Tibial nerve (tissue), 4 donors: ENCODE data around the gene SOWAHC. TPM values are rescaled to one million over a fixed set of nuclear protein-coding genes. Genes with fewer than 3 reads are reported as not detected.

Experiments used
- DNase-seq, 2 donors: peaks; one replicate each; pipeline ENCODE4 v3.0.0-alpha.2; 2019; ENCODE audit warnings: low spot score in 2 of 2
- H3K27ac ChIP-seq, 4 donors: fragments of 200-600 bp; sonication (generic) in 3 of 4; one replicate each; pipeline ENCODE4 v1.5.1; 2017 to 2019; ENCODE audit warnings: mild to moderate bottlenecking in 1 of 4
- H3K27me3 ChIP-seq, 2 donors: fragments of 200-600 bp; sonication (generic) in 1 of 2; one replicate each; pipeline versions ENCODE4 v1.5.1 to v1.6.0; 2017 to 2019
- H3K36me3 ChIP-seq, 3 donors: fragments of 200-600 bp; sonication (generic); one replicate each; pipeline ENCODE4 v1.5.1; 2018 to 2019
- H3K4me1 ChIP-seq, 4 donors: fragments of 200-600 bp; sonication (generic) in 3 of 4; one replicate each; pipeline ENCODE4 v1.5.1; 2017 to 2019
- H3K4me3 ChIP-seq, 4 donors: fragments of 200-600 bp; sonication (generic) in 3 of 4; one replicate each; pipeline ENCODE4 v1.5.1; 2017 to 2019; ENCODE audit warnings: mild to moderate bottlenecking in 1 of 4, moderate library complexity in 1 of 4
- H3K9me3 ChIP-seq, 4 donors: fragments of 200-600 bp; sonication (generic) in 3 of 4; one replicate each; pipeline ENCODE4 v1.5.1; 2017 to 2019
- EP300 ChIP-seq, 2 donors: sonication (generic); formaldehyde crosslinking; IDR thresholded peaks; one replicate each; pipeline ENCODE4 v1.6.1; 2017; ENCODE audit warnings: antibody characterized with exemption in 2 of 2, mild to moderate bottlenecking in 1 of 2
- POLR2A ChIP-seq, 2 donors: fragments of 450-650 bp; IDR thresholded peaks; one replicate each; pipeline ENCODE4 v1.6.1; 2017; ENCODE audit warnings: antibody characterized with exemption in 2 of 2, mild to moderate bottlenecking in 2 of 2, moderate library complexity in 2 of 2
- WGBS, 2 donors: methylation state at CpG; one replicate each; pipeline ENCODE4 v1.1.5; 2018; 5-methylcytosine and 5-hydroxymethylcytosine counted together
- total RNA-seq, 4 donors: library from RNA; depleted of rRNA; stranded (reverse); fragments of >200 nt; gene quantifications; one replicate each; pipeline ENCODE4 v1.1.0, GENCODE V29; 2016
- TF ChIP-seq, protein P1 (sequence below), 5 experiments: fragments of 200-600 bp in 3 of 5; fragments of 450-650 bp in 2 of 5; sonication (generic) in 3 of 5; IDR thresholded peaks; one replicate each; pipeline ENCODE4 v1.5.1; 2016 to 2019; ENCODE audit warnings: antibody characterized with exemption in 5 of 5, mild to moderate bottlenecking in 3 of 5, moderate library complexity in 2 of 5

The SOWAHC gene
- total RNA-seq, 4 donors from 2014 or later, result 24.5 to 26.9 (median 25.1) TPM

DNA sequence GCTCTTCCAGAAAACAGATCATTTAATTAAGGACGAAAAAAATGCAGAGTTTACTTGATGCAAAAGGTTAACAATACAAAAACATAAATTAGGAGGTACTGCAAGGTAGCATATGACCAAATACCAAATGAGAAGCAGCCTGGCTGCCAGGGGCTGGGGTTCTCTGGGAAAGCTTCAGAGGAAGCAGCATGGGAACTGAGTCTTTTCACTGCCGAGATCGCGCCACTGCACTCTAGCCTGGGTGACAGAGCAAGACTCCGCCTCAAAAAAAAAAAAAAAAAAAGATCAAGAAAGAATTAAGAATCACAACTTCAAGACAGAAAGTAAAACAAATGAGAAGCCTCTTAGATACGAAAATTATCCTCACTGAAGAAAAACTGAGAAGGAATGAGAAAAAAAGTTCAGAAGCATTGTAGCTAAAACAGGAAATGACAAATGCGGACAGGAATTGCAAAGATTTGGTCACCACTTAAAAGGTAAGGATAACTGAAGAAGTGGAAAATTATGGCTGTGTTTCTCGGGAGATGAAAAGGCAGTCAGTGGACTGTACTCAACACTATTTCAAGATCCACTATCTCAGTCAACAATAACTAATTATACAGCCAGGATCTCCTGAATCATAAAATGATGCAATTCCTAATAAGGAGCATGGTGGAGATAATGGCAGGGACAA is 4.7 kb upstream of the SOWAHC start:
- H3K4me3 ChIP-seq, result no peak overlapping the region
- DNase-seq, result no peak
- no peaks in the 10 kb centered on the region for H3K9me3 ChIP-seq
- WGBS, 2 donors, result 48 to 57% methylated on average over 8 of the region's 8 CpGs
- TF ChIP-seq, protein P1, sequence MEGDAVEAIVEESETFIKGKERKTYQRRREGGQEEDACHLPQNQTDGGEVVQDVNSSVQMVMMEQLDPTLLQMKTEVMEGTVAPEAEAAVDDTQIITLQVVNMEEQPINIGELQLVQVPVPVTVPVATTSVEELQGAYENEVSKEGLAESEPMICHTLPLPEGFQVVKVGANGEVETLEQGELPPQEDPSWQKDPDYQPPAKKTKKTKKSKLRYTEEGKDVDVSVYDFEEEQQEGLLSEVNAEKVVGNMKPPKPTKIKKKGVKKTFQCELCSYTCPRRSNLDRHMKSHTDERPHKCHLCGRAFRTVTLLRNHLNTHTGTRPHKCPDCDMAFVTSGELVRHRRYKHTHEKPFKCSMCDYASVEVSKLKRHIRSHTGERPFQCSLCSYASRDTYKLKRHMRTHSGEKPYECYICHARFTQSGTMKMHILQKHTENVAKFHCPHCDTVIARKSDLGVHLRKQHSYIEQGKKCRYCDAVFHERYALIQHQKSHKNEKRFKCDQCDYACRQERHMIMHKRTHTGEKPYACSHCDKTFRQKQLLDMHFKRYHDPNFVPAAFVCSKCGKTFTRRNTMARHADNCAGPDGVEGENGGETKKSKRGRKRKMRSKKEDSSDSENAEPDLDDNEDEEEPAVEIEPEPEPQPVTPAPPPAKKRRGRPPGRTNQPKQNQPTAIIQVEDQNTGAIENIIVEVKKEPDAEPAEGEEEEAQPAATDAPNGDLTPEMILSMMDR (IDR thresholded peaks at IDR 0.05), result no peak
- TF ChIP-seq EP300 (IDR thresholded peaks at IDR 0.05) (no peak), POLR2A (IDR thresholded peaks at IDR 0.05) (no peak)
- no peaks in the 10 kb centered on the region for H3K36me3 ChIP-seq
- H3K27me3 ChIP-seq, result no peaks in the 10 kb centered on the region
- H3K4me1 ChIP-seq, result peaks cover 0 to 61% (median 28%) of the 10 kb centered on the region in 4 donors
- peak overlapping the region in 2 of 4 donors; percentile 29 to 41 for H3K27ac ChIP-seq

DNA sequence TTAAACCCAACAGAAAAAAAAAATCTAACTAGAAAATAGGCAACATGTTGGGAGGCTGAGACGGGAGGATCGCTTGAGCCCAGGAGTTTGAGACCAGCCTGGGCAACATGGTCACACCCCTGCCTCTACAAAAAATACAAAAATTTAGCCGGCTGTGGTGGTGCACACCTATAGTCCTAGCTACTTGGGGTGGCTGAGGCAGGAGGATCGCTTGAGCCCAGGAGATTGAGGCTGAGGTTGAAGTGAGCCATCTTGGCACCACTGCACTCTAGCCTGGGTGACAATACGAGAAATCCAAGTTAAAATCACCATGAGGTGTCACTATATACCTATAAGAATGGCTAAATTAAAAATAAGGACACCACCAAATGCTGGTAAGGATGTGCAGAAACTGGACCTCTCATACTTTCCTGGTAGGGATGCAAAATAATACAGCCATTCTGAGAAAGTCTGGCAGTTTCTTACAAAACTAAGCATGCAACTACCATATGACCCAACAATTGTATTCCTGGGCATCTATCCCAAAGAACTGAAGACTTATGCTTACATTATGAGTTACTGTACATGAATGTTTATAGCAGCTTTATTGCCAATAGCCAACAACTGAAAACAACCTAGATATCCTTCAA is 2.6 kb upstream of the SOWAHC start:
- peaks cover 0 to 59% (median 28%) of the 10 kb centered on the region in 4 donors for H3K4me1 ChIP-seq
- H3K27me3 ChIP-seq, result no peaks in the 10 kb centered on the region
- H3K9me3 ChIP-seq, result no peaks in the 10 kb centered on the region
- no peak for DNase-seq
- peak overlapping the region in 2 of 4 donors; percentile 98 for H3K27ac ChIP-seq
- TF ChIP-seq EP300 (IDR thresholded peaks at IDR 0.05), result no peak
- no peak for TF ChIP-seq POLR2A (IDR thresholded peaks at IDR 0.05)
- TF ChIP-seq, protein P1 (IDR thresholded peaks at IDR 0.05), result no peak
- 82 to 89% methylated on average over 5 of the region's 5 CpGs for WGBS, 2 donors
- peak overlapping the region in 1 of 4 donors; percentile 70 for H3K4me3 ChIP-seq
- H3K36me3 ChIP-seq, result no peaks in the 10 kb centered on the region

DNA sequence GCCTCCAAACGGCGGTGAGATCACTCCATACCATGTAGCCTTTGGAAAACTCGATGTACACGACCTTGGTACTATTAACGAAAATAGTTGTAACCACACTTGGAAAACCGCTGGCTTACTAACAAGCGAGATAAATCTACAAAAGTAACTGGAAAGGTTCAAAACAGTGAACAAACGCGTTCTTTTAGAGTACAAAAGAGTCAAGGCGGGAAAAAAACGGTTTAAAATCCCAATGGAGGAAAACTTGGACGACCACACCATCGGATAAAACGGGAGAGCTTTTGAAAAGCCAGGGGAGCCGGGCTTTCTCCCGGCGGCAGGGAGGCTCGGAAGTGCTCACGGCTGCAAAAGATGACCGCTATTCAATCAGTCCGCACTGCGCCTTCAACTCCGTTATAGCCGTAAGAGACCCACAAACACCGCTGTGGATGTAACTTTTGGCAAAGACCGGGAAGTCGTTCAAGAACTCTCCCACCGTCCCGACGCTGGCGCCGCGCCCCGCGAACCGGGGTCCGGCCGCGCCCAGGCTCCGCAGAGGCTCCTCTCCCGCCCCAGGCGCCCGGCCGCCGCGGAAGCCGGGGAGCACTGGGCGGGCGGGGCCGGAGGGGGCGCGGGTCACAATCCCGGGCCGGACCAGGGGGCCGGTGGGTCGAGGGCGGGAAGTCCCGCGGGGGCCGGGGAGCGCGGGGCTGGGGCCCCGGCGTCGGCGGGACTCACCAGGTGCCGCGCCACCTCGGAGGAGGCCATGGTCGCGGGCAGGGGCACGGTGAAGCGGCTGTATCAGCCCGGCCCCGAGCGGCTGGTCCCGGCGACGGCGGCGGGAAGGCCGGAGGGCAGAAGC is 863 bp upstream of the SOWAHC start:
- H3K36me3 ChIP-seq, result no peaks in the 10 kb centered on the region
- DNase-seq, result peak; percentile 30 to 38
- H3K4me1 ChIP-seq, result peaks cover 0 to 51% (median 23%) of the 10 kb centered on the region in 4 donors
- no peaks in the 10 kb centered on the region for H3K9me3 ChIP-seq
- no peaks in the 10 kb centered on the region for H3K27me3 ChIP-seq
- peak overlapping the region; percentile 46 to 86 (median 58) for H3K4me3 ChIP-seq
- 1% methylated on average over 36 to 81 of the region's 82 CpGs for WGBS, 2 donors
- TF ChIP-seq POLR2A (IDR thresholded peaks at IDR 0.05) (no peak), EP300 (IDR thresholded peaks at IDR 0.05) (peak in 1 of 2 donors; percentile 26)
- TF ChIP-seq, protein P1 (IDR thresholded peaks at IDR 0.05), result peak in 1 of 5 experiments; percentile 11
- H3K27ac ChIP-seq, result peak overlapping the region; percentile 97 to 98 (median 98)

DNA sequence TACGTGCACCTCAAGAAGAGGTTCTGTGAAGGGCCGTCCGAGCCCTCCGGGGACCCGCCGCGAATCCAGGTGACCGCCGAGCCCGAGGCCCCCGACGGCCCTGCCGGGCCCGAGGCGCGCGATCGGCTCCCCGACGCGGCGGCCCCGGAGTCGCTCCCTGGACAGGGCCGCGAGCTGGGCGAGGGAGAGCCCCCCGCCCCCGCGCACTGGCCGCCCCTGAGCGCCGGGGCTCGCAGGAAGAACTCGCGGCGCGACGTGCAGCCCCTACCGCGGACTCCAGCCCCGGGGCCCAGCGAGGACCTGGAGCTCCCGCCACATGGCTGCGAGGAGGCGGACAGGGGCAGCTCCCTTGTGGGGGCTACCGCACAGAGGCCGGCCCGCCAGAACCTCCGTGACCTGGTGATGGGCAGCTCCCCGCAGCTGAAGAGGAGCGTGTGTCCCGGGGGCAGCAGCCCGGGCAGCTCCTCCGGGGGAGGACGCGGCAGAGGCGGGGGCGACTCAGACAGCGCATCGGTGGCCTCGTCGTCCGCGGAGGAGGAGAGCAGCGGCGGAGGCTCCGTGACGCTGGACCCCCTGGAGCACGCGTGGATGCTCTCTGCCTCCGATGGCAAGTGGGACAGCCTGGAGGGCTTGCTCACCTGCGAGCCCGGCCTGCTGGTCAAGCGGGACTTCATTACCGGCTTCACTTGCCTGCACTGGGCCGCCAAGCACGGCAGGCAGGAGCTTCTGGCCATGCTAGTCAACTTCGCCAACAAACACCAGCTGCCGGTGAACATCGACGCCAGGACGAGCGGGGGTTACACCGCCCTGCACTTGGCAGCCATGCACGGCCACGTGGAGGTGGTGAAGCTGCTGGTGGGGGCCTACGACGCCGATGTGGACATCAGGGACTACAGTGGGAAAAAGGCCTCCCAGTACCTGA is 812 bp downstream of the SOWAHC start:
- no peaks in the 10 kb centered on the region for H3K9me3 ChIP-seq
- TF ChIP-seq, protein P1 (IDR thresholded peaks at IDR 0.05), result no peak
- TF ChIP-seq EP300 (IDR thresholded peaks at IDR 0.05) (peak in 1 of 2 donors; percentile 9), POLR2A (IDR thresholded peaks at IDR 0.05) (no peak)
- H3K27me3 ChIP-seq, result no peaks in the 10 kb centered on the region
- H3K4me1 ChIP-seq, result peaks cover 0 to 44% (median 16%) of the 10 kb centered on the region in 4 donors
- WGBS, 2 donors, result 19 to 37% methylated on average over 18 to 32 of the region's 90 CpGs
- H3K27ac ChIP-seq, result peak overlapping the region; percentile 97 to 98 (median 98)
- DNase-seq, result no peak
- no peaks in the 10 kb centered on the region for H3K36me3 ChIP-seq
- peak overlapping the region; percentile 46 to 86 (median 76) for H3K4me3 ChIP-seq
